ENCODE data around the gene TRIM36.

The TRIM36 gene

GRCh38 chr5:115166744-115167393 is 2.8 kb downstream of the TRIM36 start:
- DNase-seq (ENCODE audit: low spot score) (no peak), FAIRE-seq (no peak)

GRCh38 chr5:115165790-115166189 is 3.9 kb downstream of the TRIM36 start:
- FAIRE-seq (no peak), DNase-seq (ENCODE audit: low spot score) (no peak)

GRCh38 chr5:115160975-115161475 is 8.7 kb downstream of the TRIM36 start:
- DNase-seq (ENCODE audit: low spot score) (no peak), FAIRE-seq (no peak)

- FAIRE-seq (no peak), DNase-seq (ENCODE audit: low spot score) (no peak)
Measured at GRCh38 chr5:115151208-115151805, 18.4 kb downstream of the TRIM36 start.

- FAIRE-seq (no peak), DNase-seq (ENCODE audit: low spot score) (no peak)
Measured at GRCh38 chr5:115150512-115150911, 19.2 kb downstream of the TRIM36 start.

- FAIRE-seq (no peak), DNase-seq (ENCODE audit: low spot score) (no peak)
Measured at GRCh38 chr5:115147052-115147451, 22.7 kb downstream of the TRIM36 start.

- FAIRE-seq = no peak
Measured at GRCh38 chr5:115136294-115136693, 33.4 kb downstream of the TRIM36 start.

GRCh38 chr5:115132465-115132864 is 37.2 kb downstream of the TRIM36 start:
- DNase-seq (ENCODE audit: low spot score) (no peak), FAIRE-seq (no peak)

More at GRCh38 chr5:115136294-115136693, 33.4 kb downstream of the TRIM36 start:
- DNase-seq (ENCODE audit: low spot score) = no peak

- FAIRE-seq (no peak), DNase-seq (ENCODE audit: low spot score) (no peak)
Measured at GRCh38 chr5:115126303-115126702, 43.4 kb downstream of the TRIM36 start.

GRCh38 chr5:115124741-115125140 is 45.0 kb downstream of the TRIM36 start:
- no peak for FAIRE-seq
- no peak for DNase-seq (ENCODE audit: low spot score)

- DNase-seq (ENCODE audit: low spot score) (no peak), FAIRE-seq (no peak)
Measured at GRCh38 chr5:115116001-115116400, 53.7 kb downstream of the TRIM36 start.

- FAIRE-seq (no peak), DNase-seq (ENCODE audit: low spot score) (no peak)
Measured at GRCh38 chr5:115109840-115110239, 59.9 kb downstream of the TRIM36 start.

- no peak for FAIRE-seq
Measured at GRCh38 chr5:115109356-115109755, 60.4 kb downstream of the TRIM36 start.

GRCh38 chr5:115100319-115100955 is 69.3 kb downstream of the TRIM36 start:
- DNase-seq (ENCODE audit: low spot score) (no peak), FAIRE-seq (no peak)

More at GRCh38 chr5:115109356-115109755, 60.4 kb downstream of the TRIM36 start:
- no peak for DNase-seq (ENCODE audit: low spot score)

- peak; percentile 9 for FAIRE-seq
- peak; percentile 50 for DNase-seq (ENCODE audit: low spot score)
Measured at GRCh38 chr5:115098041-115098702, 71.5 kb downstream of the TRIM36 start.

- FAIRE-seq (no peak), DNase-seq (ENCODE audit: low spot score) (peak; percentile 43)
Measured at GRCh38 chr5:115097236-115097635, 72.5 kb downstream of the TRIM36 start.

- DNase-seq (ENCODE audit: low spot score) (no peak), FAIRE-seq (no peak)
Measured at GRCh38 chr5:115096034-115096769, 73.5 kb downstream of the TRIM36 start.

- FAIRE-seq = no peak
Measured at GRCh38 chr5:115087951-115088350, 81.8 kb downstream of the TRIM36 start.

GRCh38 chr5:115086473-115086872 is 83.2 kb downstream of the TRIM36 start:
- FAIRE-seq = no peak
- DNase-seq (ENCODE audit: low spot score) = no peak

More at GRCh38 chr5:115087951-115088350, 81.8 kb downstream of the TRIM36 start:
- no peak for DNase-seq (ENCODE audit: low spot score)

- FAIRE-seq (no peak), DNase-seq (ENCODE audit: low spot score) (no peak)
Measured at GRCh38 chr5:115084246-115084793, 85.4 kb downstream of the TRIM36 start.

All from urothelium cell line (cell line).